ENCODE results near the gene TNFSF13B. TPM values are rescaled to one million over a fixed set of nuclear protein-coding genes. Genes with fewer than 3 reads are reported as not detected.

The TNFSF13B gene
- total and polyA plus RNA-seq, 2 donors (not counting 1 experiment from before 2014, with no cell fraction given): 2.0 to 4.7 TPM

- Histone ChIP-seq H2AFZ (ENCODE audit: insufficient read depth, low read depth, low read length, poor library complexity, severe bottlenecking) (no peak overlapping the region), H3K9me3 (ENCODE audit: control extremely low read depth in 1 of 3, control insufficient read depth in 2 of 3, insufficient read depth in 1 of 3, low read length in 2 of 3) (no peaks in the 10 kb centered on the region), H3K27me3 (replicated peaks in 1 of 4; ENCODE audit: control extremely low read depth in 1 of 4, control insufficient read depth in 3 of 4, insufficient read depth in 4 of 4, low read length in 3 of 4) (no peaks in the 10 kb centered on the region), H3K4me3 (ENCODE audit: control extremely low read depth in 1 of 5, extremely low read depth in 1 of 5, insufficient read depth in 1 of 5, low read depth in 2 of 5, low read length in 4 of 5) (no peak overlapping the region), H3K4me1 (ENCODE audit: control insufficient read depth in 2 of 2, insufficient read depth in 2 of 2, low read length in 2 of 2) (peaks cover 40 to 41% of the 10 kb centered on the region in 2 donors), H3K79me2 (ENCODE audit: control insufficient read depth, insufficient read depth, low read length) (peaks cover 68% of the 10 kb centered on the region), H3K27ac (ENCODE audit: low read length in 2 of 2) (peak overlapping the region in 1 of 2 donors; percentile 92), H3K9ac (ENCODE audit: low read length) (peak overlapping the region; percentile 98), H3K4me2 (replicated peaks; ENCODE audit: low read depth, low read length, poor library complexity, severe bottlenecking) (peak overlapping the region; percentile 85), H4K20me1 (ENCODE audit: control insufficient read depth, insufficient read depth, low read length, poor library complexity, severe bottlenecking) (peaks cover 7% of the 10 kb centered on the region), H3K36me3 (replicated peaks in 1 of 2; ENCODE audit: control extremely low read depth in 1 of 2, control insufficient read depth in 1 of 2, extremely low read depth in 1 of 2, insufficient read depth in 2 of 2, low read length in 1 of 2) (no peaks in the 10 kb centered on the region)
- no peak for TF ChIP-seq CTCF (IDR thresholded peaks at IDR 0.05)
- no peak for TF ChIP-seq EZH2 (IDR thresholded peaks at IDR 0.05; ENCODE audit: borderline replicate concordance, insufficient read depth, low read depth, low read length, poor library complexity, severe bottlenecking)
- Mint-ChIP-seq H3K27me3 (no peaks in the 10 kb centered on the region), H3K27ac (peak overlapping the region; percentile 56), H3K4me1 (peaks cover 60% of the 10 kb centered on the region), H3K9me3 (ENCODE audit: insufficient read depth) (no peaks in the 10 kb centered on the region), H3K4me3 (peak overlapping the region; percentile 96)
- ChIA-PET POLR2A (no interaction called here), CTCF (interaction anchor here (0.6 to 11.2 kb wide), 8 partner anchors 8 to 66 kb away, joined by 3 to 89 read pairs (median 3); no protein-coding TSS in a partner anchor)
- intact Hi-C loops (cut with micrococcal nuclease): no loop called here
- WGBS (ENCODE audit: insufficient coverage): no CpG with 5 or more reads among the region's 1 CpG
- ATAC-seq (ENCODE audit: low read depth) (no peak), DNase-seq (peak; percentile 54)
Measured at GRCh38 chr13:108220041-108220440, 49.5 kb upstream of the TNFSF13B start.

GRCh38 chr13:108223687-108224503, 45.6 kb upstream of the TNFSF13B start:
- H3K9me3 ChIP-seq (ENCODE audit: control extremely low read depth in 1 of 3, control insufficient read depth in 2 of 3, insufficient read depth in 1 of 3, low read length in 2 of 3): no peaks in the 10 kb centered on the region
- peak overlapping the region; percentile 32 for H3K27ac Mint-ChIP-seq
- H3K36me3 ChIP-seq (replicated peaks in 1 of 2; ENCODE audit: control extremely low read depth in 1 of 2, control insufficient read depth in 1 of 2, extremely low read depth in 1 of 2, insufficient read depth in 2 of 2, low read length in 1 of 2): peaks cover 0 to 5% of the 10 kb centered on the region in 2 experiments
- peaks cover 54% of the 10 kb centered on the region for H3K79me2 ChIP-seq (ENCODE audit: control insufficient read depth, insufficient read depth, low read length)
- ATAC-seq (ENCODE audit: low read depth): no peak
- H3K9ac ChIP-seq (ENCODE audit: low read length): no peak overlapping the region
- intact Hi-C loops (cut with micrococcal nuclease): no loop called here
- peaks cover 32 to 35% of the 10 kb centered on the region in 2 donors for H3K4me1 ChIP-seq (ENCODE audit: control insufficient read depth in 2 of 2, insufficient read depth in 2 of 2, low read length in 2 of 2)
- no peak overlapping the region for H2AFZ ChIP-seq (ENCODE audit: insufficient read depth, low read depth, low read length, poor library complexity, severe bottlenecking)
- no peaks in the 10 kb centered on the region for H3K27me3 ChIP-seq (replicated peaks in 1 of 4; ENCODE audit: control extremely low read depth in 1 of 4, control insufficient read depth in 3 of 4, insufficient read depth in 4 of 4, low read length in 3 of 4)
- H3K4me3 ChIP-seq (ENCODE audit: control extremely low read depth in 1 of 5, extremely low read depth in 1 of 5, insufficient read depth in 1 of 5, low read depth in 2 of 5, low read length in 4 of 5): no peak overlapping the region
- no peaks in the 10 kb centered on the region for H3K9me3 Mint-ChIP-seq (ENCODE audit: insufficient read depth)
- peaks cover 61% of the 10 kb centered on the region for H3K4me1 Mint-ChIP-seq
- H3K27ac ChIP-seq (ENCODE audit: low read length in 2 of 2): no peak overlapping the region
- peaks cover 7% of the 10 kb centered on the region for H4K20me1 ChIP-seq (ENCODE audit: control insufficient read depth, insufficient read depth, low read length, poor library complexity, severe bottlenecking)
- no peak overlapping the region for H3K4me3 Mint-ChIP-seq
- WGBS (ENCODE audit: insufficient coverage): 82% methylated on average over 3 of the region's 7 CpGs
- H3K4me2 ChIP-seq (replicated peaks; ENCODE audit: low read depth, low read length, poor library complexity, severe bottlenecking): no peak overlapping the region
- ChIA-PET CTCF (interaction anchor here (0.6 to 2.3 kb wide), 5 partner anchors 9 to 1647 kb away, joined by 3 to 11 read pairs (median 4); no protein-coding TSS in a partner anchor), POLR2A (no interaction called here)
- no peak for DNase-seq
- TF ChIP-seq EZH2 (IDR thresholded peaks at IDR 0.05; ENCODE audit: borderline replicate concordance, insufficient read depth, low read depth, low read length, poor library complexity, severe bottlenecking) (no peak), CTCF (IDR thresholded peaks at IDR 0.05) (no peak)
- H3K27me3 Mint-ChIP-seq: no peaks in the 10 kb centered on the region
